MCF 10A (cell line): ENCODE results near the gene DUXB. TPM values are rescaled to one million over a fixed set of nuclear protein-coding genes. Genes with fewer than 3 reads are reported as not detected.

Experiments used
- BruUV-seq: library from RNA; stranded (reverse); fragments of 400-500 nt; replicated peaks from 2 replicates; lab custom pipeline; 2021; lab: Mats Ljungman, UMichigan
- CTCF ChIA-PET: fragments of 300-600 bp; sonication (Branson Sonifier 250); formaldehyde crosslinking; extraction: SDS; loops from one replicate; lab custom pipeline; 2021; ENCODE audit warnings: antibody characterized with exemption, inconsistent platforms; lab: Yijun Ruan, JAX
- POLR2A ChIA-PET: fragments of 300-600, 350-650 bp; sonication (Branson Sonifier 250); formaldehyde crosslinking; extraction: SDS; loops from one replicate; lab custom pipeline; 2020; ENCODE audit warnings: antibody characterized with exemption, inconsistent platforms; lab: Yijun Ruan, JAX
- DNase-seq: peaks from one replicate; pipeline ENCODE4 v3.0.0-alpha.2; 2018; ENCODE audit not compliant: unreplicated experiment
- H3K27ac Mint-ChIP-seq: one replicate; pipeline ENCODE4 v1.8.0; 2022; ENCODE audit warnings: mild to moderate bottlenecking, low read depth, mixed read lengths; ENCODE audit not compliant: unreplicated experiment
- H3K27me3 Mint-ChIP-seq: one replicate; pipeline ENCODE4 v1.8.0; 2022; ENCODE audit warnings: mixed read lengths; ENCODE audit not compliant: insufficient read depth, unreplicated experiment
- H3K36me3 Mint-ChIP-seq: one replicate; pipeline ENCODE4 v1.8.0; 2022; ENCODE audit warnings: mild to moderate bottlenecking, moderate library complexity, mixed read lengths; ENCODE audit not compliant: insufficient read depth, unreplicated experiment
- H3K4me1 Mint-ChIP-seq: one replicate; pipeline ENCODE4 v1.8.0; 2022; ENCODE audit warnings: mixed read lengths; ENCODE audit not compliant: insufficient read depth, unreplicated experiment
- H3K4me3 Mint-ChIP-seq: one replicate; pipeline ENCODE4 v1.8.0; 2022; ENCODE audit warnings: mild to moderate bottlenecking, moderate library complexity, mixed read lengths; ENCODE audit not compliant: unreplicated experiment
- H3K9me3 Mint-ChIP-seq: one replicate; pipeline ENCODE4 v1.8.0; 2022; ENCODE audit warnings: mixed read lengths; ENCODE audit not compliant: unreplicated experiment
- intact Hi-C: fragments of 100-400 bp; cut with micrococcal nuclease; formaldehyde crosslinking; loops from 2 replicates; pipeline ENCODE4 v1.14.1; 2022
- total RNA-seq: library from RNA; stranded (reverse); gene quantifications from 2 replicates; pipeline ENCODE4 v1.2.3, GENCODE V29; 2022
- TF ChIP-seq, protein P1 (sequence below): fragments of 200-600 bp; IDR thresholded peaks from one replicate; pipeline ENCODE4 v1.8.0; 2022; ENCODE audit warnings: antibody characterized with exemption, mild to moderate bottlenecking; ENCODE audit not compliant: unreplicated experiment

DUXB gene
- total RNA-seq, 1 experiment from 2014 or later = not detected

DNA sequence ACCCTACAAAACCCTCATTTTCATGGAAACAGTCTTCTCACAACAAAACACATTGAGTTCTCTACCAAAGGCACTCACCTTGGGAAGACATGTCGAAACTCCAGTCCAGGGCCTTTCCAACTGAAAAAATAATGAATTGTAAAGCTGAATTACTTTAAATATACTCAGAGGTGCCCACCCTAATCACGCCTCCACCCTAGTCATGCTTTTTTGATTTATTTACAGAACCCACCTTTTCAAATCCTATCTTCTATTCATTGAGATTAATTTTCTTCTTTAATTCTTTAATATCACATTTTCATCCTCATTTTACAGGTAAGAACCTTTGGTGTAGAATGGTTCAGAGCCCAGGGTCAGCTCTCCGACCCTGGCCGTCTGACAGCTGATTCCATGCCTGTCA, 24.4 kb downstream of the DUXB start, which contains the start of gene CPHXL2:
TSS of gene CPHXL2 (minus strand) at position 101 of the 400 bp plus-strand sequence. CDS start at position 91, 10 bp downstream.
- Mint-ChIP-seq H3K9me3 (no peaks in the 10 kb centered on the region), H3K36me3 (no peaks in the 10 kb centered on the region), H3K27me3 (no peaks in the 10 kb centered on the region), H3K27ac (no peak within 1 kb of the TSS), H3K4me3 (no peak within 1 kb of the TSS), H3K4me1 (no peaks in the 10 kb centered on the region)
- POLR2A ChIA-PET = interaction anchor here (1.5 kb wide), 1 partner anchor 29 kb away, joined by 9 read pairs; the partner anchor contains the start of genes KARS1 and TERF2IP
- BruUV-seq = no TSS peak
- CTCF ChIA-PET = no interaction called here
- intact Hi-C loops = no loop called here
- no peak for DNase-seq
- TF ChIP-seq, protein P1, sequence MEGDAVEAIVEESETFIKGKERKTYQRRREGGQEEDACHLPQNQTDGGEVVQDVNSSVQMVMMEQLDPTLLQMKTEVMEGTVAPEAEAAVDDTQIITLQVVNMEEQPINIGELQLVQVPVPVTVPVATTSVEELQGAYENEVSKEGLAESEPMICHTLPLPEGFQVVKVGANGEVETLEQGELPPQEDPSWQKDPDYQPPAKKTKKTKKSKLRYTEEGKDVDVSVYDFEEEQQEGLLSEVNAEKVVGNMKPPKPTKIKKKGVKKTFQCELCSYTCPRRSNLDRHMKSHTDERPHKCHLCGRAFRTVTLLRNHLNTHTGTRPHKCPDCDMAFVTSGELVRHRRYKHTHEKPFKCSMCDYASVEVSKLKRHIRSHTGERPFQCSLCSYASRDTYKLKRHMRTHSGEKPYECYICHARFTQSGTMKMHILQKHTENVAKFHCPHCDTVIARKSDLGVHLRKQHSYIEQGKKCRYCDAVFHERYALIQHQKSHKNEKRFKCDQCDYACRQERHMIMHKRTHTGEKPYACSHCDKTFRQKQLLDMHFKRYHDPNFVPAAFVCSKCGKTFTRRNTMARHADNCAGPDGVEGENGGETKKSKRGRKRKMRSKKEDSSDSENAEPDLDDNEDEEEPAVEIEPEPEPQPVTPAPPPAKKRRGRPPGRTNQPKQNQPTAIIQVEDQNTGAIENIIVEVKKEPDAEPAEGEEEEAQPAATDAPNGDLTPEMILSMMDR = no peak

DNA sequence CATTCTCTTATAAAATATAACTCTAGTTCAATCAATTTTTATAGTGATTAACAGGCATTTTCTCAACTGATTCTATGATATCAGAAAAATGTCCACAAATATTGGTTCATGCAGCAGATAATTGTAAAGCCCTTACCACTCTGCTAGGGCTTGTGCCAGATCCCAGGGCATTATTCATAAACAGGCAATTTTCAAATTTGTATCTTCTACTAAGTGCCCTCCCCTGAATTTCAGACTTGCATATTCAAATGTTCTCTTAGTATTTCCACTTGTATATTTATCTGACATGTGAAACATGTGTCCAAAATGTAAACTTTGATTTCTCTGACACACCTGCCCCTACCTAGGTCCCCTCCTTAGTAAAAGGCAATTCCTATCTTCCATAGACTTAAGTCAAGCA, 33.8 kb downstream of the DUXB start:
- ChIA-PET CTCF (no interaction called here), POLR2A (no interaction called here)
- no peaks in the 10 kb centered on the region for H3K36me3 Mint-ChIP-seq
- intact Hi-C loops = no loop called here
- H3K9me3 Mint-ChIP-seq = no peaks in the 10 kb centered on the region
- H3K4me3 Mint-ChIP-seq = no peak overlapping the region
- TF ChIP-seq, protein P1 = no peak
- H3K27me3 Mint-ChIP-seq = no peaks in the 10 kb centered on the region
- no TSS peak for BruUV-seq
- DNase-seq = no peak
- H3K4me1 Mint-ChIP-seq = no peaks in the 10 kb centered on the region
- H3K27ac Mint-ChIP-seq = no peak overlapping the region

DNA sequence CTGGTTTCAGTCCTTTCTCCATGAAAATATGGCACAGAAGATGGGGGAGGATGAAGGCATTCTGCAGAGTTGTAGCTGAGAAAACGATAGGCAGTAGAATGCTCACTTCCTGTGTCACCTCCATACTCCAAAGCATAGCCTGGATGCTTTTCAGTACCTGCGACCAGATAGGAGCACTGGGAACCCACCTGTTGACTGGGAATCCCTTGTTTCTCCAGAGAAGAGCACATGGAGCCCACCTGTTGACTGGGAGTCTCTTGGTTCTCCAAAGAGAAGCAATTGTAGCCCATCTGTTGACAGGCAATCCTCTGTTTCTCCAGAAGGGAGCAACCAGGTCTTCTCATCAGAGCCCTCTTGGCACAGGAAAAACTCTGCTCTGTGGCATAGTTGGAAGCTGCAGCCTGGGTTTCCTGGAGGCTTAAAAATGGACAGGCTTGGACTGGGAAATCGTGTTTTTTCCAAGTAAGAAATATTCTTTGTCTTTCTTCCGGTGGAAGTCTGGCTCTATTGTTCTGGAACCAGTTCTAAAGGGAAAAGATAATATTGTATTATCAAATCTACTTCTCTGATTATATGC, 40.4 kb downstream of the DUXB start:
- Mint-ChIP-seq H3K4me3 (no peak overlapping the region), H3K36me3 (peaks cover 40% of the 10 kb centered on the region), H3K9me3 (no peaks in the 10 kb centered on the region), H3K4me1 (peaks cover 8% of the 10 kb centered on the region), H3K27me3 (no peaks in the 10 kb centered on the region), H3K27ac (no peak overlapping the region)
- TF ChIP-seq, protein P1 = no peak
- ChIA-PET CTCF (no interaction called here), POLR2A (interaction anchor here (3.4 kb wide), 1 partner anchor 12 kb away, joined by 16 read pairs; the partner anchor contains the start of genes KARS1 and TERF2IP)
- no TSS peak for BruUV-seq
- DNase-seq = no peak
- intact Hi-C loops = no loop called here

DNA sequence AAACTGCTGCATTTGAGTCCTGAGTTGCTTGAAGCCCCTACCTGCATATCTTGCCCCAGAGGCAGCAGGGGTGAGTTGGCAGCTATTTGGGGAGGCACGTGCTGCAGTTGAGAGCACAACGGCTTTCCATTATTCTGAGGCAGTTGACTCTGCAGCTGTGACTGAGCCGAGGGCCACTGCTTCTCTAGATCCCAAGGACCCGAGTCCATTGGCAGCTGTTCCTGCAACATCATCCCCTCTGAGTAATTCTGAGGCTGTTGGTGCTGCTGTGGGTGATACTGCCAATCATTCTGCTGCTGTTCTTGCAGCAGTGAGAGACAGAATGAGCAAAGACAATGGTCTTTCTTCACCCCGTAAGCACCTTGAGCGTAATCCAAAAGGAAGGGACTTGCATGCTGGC, 40.9 kb downstream of the DUXB start:
- no TSS peak for BruUV-seq
- peaks cover 9% of the 10 kb centered on the region for H3K4me1 Mint-ChIP-seq
- CTCF ChIA-PET = interaction anchor here (0.7 to 1.2 kb wide), 3 partner anchors 86 to 110 kb away, joined by 3 read pairs; no protein-coding TSS in a partner anchor
- H3K9me3 Mint-ChIP-seq = no peaks in the 10 kb centered on the region
- DNase-seq = no peak
- TF ChIP-seq, protein P1 = no peak
- no peak overlapping the region for H3K4me3 Mint-ChIP-seq
- POLR2A ChIA-PET = interaction anchor here (3.4 kb wide), 1 partner anchor 12 kb away, joined by 16 read pairs; the partner anchor contains the start of genes KARS1 and TERF2IP
- peaks cover 45% of the 10 kb centered on the region for H3K36me3 Mint-ChIP-seq
- intact Hi-C loops = no loop called here
- no peaks in the 10 kb centered on the region for H3K27me3 Mint-ChIP-seq
- no peak overlapping the region for H3K27ac Mint-ChIP-seq
